Measurements from ENCODE around the gene OR51S1. TPM values are rescaled to one million over a fixed set of nuclear protein-coding genes. Genes with fewer than 3 reads are reported as not detected.

OR51S1 gene
- total RNA-seq, 3 donors from 2014 or later (not counting 1 experiment from before 2014, with no cell fraction given), result not detected

GRCh38 chr11:4830909-4831308, 18.1 kb downstream of the OR51S1 start:
- H3K9me3 Mint-ChIP-seq, result no peaks in the 10 kb centered on the region
- no peaks in the 10 kb centered on the region for H3K27me3 Mint-ChIP-seq (ENCODE audit: low read depth in 2 of 2)
- 33% methylated on average over 2 of the region's 2 CpGs for WGBS (ENCODE audit: insufficient coverage)
- no peak overlapping the region for H3K27ac Mint-ChIP-seq
- intact Hi-C loops (cut with micrococcal nuclease), result no loop called here
- Histone ChIP-seq H3K4me1 (ENCODE audit: control insufficient read depth, insufficient read depth, low read length) (no peaks in the 10 kb centered on the region), H3K9me3 (ENCODE audit: control insufficient read depth, insufficient read depth, low read length) (no peaks in the 10 kb centered on the region), H3K4me3 (ENCODE audit: low read length) (no peak overlapping the region), H3K27me3 (ENCODE audit: control insufficient read depth, insufficient read depth, low read length) (no peaks in the 10 kb centered on the region), H3K36me3 (ENCODE audit: control insufficient read depth, insufficient read depth, low read length) (no peaks in the 10 kb centered on the region), H3K27ac (ENCODE audit: low read length) (no peak overlapping the region)
- no peaks in the 10 kb centered on the region for H3K4me1 Mint-ChIP-seq
- H3K4me3 Mint-ChIP-seq, result no peak overlapping the region
- H3K36me3 Mint-ChIP-seq, result no peaks in the 10 kb centered on the region
- ATAC-seq (no peak), DNase-seq (no peak)
- no peak for TF ChIP-seq CTCF (IDR thresholded peaks at IDR 0.05)

GRCh38 chr11:4830346-4830745, 18.7 kb downstream of the OR51S1 start:
- Mint-ChIP-seq H3K27me3 (ENCODE audit: low read depth in 2 of 2) (no peaks in the 10 kb centered on the region), H3K9me3 (no peaks in the 10 kb centered on the region), H3K4me3 (no peak overlapping the region), H3K4me1 (no peaks in the 10 kb centered on the region), H3K36me3 (no peaks in the 10 kb centered on the region), H3K27ac (no peak overlapping the region)
- ATAC-seq (no peak), DNase-seq (no peak)
- Histone ChIP-seq H3K27me3 (ENCODE audit: control insufficient read depth, insufficient read depth, low read length) (no peaks in the 10 kb centered on the region), H3K27ac (ENCODE audit: low read length) (no peak overlapping the region), H3K36me3 (ENCODE audit: control insufficient read depth, insufficient read depth, low read length) (no peaks in the 10 kb centered on the region), H3K4me3 (ENCODE audit: low read length) (no peak overlapping the region), H3K4me1 (ENCODE audit: control insufficient read depth, insufficient read depth, low read length) (no peaks in the 10 kb centered on the region), H3K9me3 (ENCODE audit: control insufficient read depth, insufficient read depth, low read length) (no peaks in the 10 kb centered on the region)
- no CpG with 5 or more reads among the region's 1 CpG for WGBS (ENCODE audit: insufficient coverage)
- TF ChIP-seq CTCF (IDR thresholded peaks at IDR 0.05), result no peak
- intact Hi-C loops (cut with micrococcal nuclease), result no loop called here

GRCh38 chr11:4826425-4826824, 22.6 kb downstream of the OR51S1 start:
- DNase-seq (no peak), ATAC-seq (no peak)
- H3K27me3 Mint-ChIP-seq (ENCODE audit: low read depth in 2 of 2), result peaks cover 7 to 16% of the 10 kb centered on the region in 2 donors
- H3K9me3 ChIP-seq (ENCODE audit: control insufficient read depth, insufficient read depth, low read length), result no peaks in the 10 kb centered on the region
- no peak overlapping the region for H3K27ac Mint-ChIP-seq
- H3K4me3 Mint-ChIP-seq, result no peak overlapping the region
- no peak overlapping the region for H3K4me3 ChIP-seq (ENCODE audit: low read length)
- no peaks in the 10 kb centered on the region for H3K27me3 ChIP-seq (ENCODE audit: control insufficient read depth, insufficient read depth, low read length)
- H3K9me3 Mint-ChIP-seq, result no peaks in the 10 kb centered on the region
- no peak overlapping the region for H3K27ac ChIP-seq (ENCODE audit: low read length)
- TF ChIP-seq CTCF (IDR thresholded peaks at IDR 0.05), result no peak
- H3K36me3 Mint-ChIP-seq, result no peaks in the 10 kb centered on the region
- H3K4me1 Mint-ChIP-seq, result no peaks in the 10 kb centered on the region
- intact Hi-C loops (cut with micrococcal nuclease), result no loop called here
- no peaks in the 10 kb centered on the region for H3K4me1 ChIP-seq (ENCODE audit: control insufficient read depth, insufficient read depth, low read length)
- H3K36me3 ChIP-seq (ENCODE audit: control insufficient read depth, insufficient read depth, low read length), result no peaks in the 10 kb centered on the region

GRCh38 chr11:4825132-4825531, 23.9 kb downstream of the OR51S1 start:
- no peaks in the 10 kb centered on the region for H3K36me3 Mint-ChIP-seq
- H3K9me3 ChIP-seq (ENCODE audit: control insufficient read depth, insufficient read depth, low read length), result no peaks in the 10 kb centered on the region
- no peaks in the 10 kb centered on the region for H3K4me1 ChIP-seq (ENCODE audit: control insufficient read depth, insufficient read depth, low read length)
- no peaks in the 10 kb centered on the region for H3K4me1 Mint-ChIP-seq
- intact Hi-C loops (cut with micrococcal nuclease), result no loop called here
- no peak overlapping the region for H3K27ac Mint-ChIP-seq
- H3K9me3 Mint-ChIP-seq, result peaks cover 0 to 2% of the 10 kb centered on the region in 2 donors
- ATAC-seq (no peak), DNase-seq (no peak)
- no peak overlapping the region for H3K27ac ChIP-seq (ENCODE audit: low read length)
- TF ChIP-seq CTCF (IDR thresholded peaks at IDR 0.05), result no peak
- H3K4me3 Mint-ChIP-seq, result no peak overlapping the region
- no peak overlapping the region for H3K4me3 ChIP-seq (ENCODE audit: low read length)
- H3K27me3 ChIP-seq (ENCODE audit: control insufficient read depth, insufficient read depth, low read length), result no peaks in the 10 kb centered on the region
- H3K36me3 ChIP-seq (ENCODE audit: control insufficient read depth, insufficient read depth, low read length), result no peaks in the 10 kb centered on the region
- peaks cover 12 to 16% of the 10 kb centered on the region in 2 donors for H3K27me3 Mint-ChIP-seq (ENCODE audit: low read depth in 2 of 2)

Data from natural killer cell (primary cell).